Dedifferentiated amniotic fluid mesenchymal stem cell (primary cell): ENCODE results near the gene THSD7A.
"Not testable (repeated sequence)": the region's sequence is repeated elsewhere in the genome, so short reads cannot be mapped to it uniquely, and the experiment has no call there.

Source experiments
- DNase-seq: peaks from one replicate; pipeline ENCODE4 v3.0.0-alpha.2; 2016; ENCODE audit errors: extremely low spot score

THSD7A gene

DNA sequence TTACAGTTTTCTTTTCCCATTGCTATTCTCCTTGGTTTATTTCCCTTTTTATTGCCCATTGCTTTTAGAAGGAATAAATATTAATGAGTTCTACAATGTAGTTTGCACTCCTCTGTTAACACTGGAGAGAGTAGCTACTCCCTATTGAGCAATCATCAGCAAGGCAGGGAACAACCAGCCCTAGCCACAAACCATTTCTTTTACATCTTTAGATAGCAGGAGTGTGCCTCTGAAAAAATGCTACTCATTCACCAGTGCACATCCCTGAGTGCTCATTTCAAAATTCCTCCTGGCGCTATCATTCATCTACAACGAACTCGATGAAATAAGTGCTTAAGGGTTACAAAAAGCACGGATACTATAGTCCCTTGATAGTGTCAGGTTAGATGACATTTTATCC is 252.9 kb downstream of the THSD7A start:
- DNase-seq: no peak

DNA sequence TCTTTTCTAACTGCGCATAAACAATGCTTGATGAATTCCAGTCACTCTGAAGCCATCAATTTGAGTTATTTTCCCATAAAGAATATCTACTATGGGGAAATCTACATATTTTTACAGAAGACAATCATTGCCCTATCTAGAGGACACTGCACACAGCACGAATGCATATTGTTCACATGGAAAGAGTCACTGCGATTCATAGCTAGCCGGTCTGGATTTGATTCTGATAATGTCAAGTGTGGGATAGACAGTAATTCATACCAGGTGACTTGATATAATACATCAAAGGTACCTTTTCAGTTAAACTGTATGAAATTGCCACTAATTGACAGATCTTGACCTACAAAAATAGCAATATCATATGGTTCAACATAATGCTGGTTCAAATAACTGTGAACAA is 255.7 kb downstream of the THSD7A start:
- DNase-seq: no peak

- DNase-seq: no peak
These were observed 258.8 kb downstream of the THSD7A start for GRCh38 chr7:11573128-11573750.

- DNase-seq: no peak
These were observed 261.0 kb downstream of the THSD7A start for GRCh38 chr7:11570922-11571550.

GRCh38 chr7:11570205-11570604 is 261.8 kb downstream of the THSD7A start:
- no peak for DNase-seq

DNA sequence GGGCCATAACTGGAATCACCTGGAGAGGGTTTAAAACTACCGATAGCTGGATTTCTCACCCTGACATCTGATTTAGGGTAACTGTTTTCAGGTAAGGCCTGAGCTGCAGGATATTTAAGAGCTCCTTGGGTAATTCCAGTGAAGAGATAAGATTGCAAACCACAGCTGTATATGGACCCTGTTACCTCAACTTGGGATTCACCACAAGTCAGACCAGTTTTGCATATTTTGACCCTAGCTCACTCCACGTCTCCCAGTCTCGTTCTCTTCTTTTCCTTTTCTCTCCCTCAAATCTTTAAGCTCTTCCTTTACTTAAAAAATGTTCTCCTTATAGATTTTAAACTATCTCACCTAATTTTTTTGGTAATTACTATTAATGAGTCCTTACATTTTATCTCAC is 264.4 kb downstream of the THSD7A start:
- DNase-seq: no peak

GRCh38 chr7:11557627-11558026 is 274.4 kb downstream of the THSD7A start:
- no peak for DNase-seq

DNA sequence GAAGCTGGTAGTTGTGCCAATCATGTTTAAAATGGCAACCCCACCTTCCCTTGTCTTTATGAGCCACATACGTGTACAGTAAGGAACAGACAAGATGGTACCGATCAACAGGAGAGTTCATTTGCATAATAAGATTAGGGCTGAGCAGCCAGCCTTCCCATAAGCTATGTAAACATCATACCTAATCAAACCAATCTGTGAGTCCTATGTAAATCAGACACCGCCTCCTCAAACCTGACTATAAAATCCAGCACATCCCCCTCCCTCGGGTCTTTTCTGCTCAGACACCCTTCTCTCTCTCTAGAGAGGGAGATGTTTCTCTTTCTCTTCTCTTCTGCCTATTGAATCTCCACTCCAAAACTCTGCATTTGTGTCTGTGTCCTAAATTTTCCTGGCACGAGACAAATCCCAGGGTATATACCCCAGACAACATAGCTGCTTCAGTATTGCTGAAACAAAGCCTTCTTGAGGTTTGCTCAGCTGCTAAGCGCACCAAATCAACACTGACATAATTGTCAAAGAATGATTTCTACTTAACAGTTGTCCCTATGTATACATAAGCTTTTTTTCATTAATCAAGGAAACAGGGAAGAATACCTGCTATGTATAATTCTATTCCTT is 279.2 kb downstream of the THSD7A start:
- no peak for DNase-seq

DNA sequence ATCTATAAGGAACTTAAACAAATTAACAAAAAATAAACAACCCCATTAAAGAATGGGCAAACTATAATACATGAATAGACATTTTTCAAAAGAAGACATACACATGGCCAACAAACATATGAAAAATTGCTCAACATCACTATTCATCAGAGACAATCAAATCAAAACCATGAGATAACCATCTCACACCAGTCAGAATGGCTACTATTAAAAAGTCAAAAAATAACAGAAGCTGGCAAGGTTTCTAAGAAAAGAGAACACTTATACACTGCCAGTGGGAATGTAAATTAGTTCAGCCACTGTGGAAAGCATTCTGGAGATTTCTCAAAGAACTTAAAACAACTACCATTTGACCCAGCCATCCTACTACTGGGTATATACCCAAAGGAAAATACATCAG is 280.5 kb downstream of the THSD7A start:
- DNase-seq: no peak

DNA sequence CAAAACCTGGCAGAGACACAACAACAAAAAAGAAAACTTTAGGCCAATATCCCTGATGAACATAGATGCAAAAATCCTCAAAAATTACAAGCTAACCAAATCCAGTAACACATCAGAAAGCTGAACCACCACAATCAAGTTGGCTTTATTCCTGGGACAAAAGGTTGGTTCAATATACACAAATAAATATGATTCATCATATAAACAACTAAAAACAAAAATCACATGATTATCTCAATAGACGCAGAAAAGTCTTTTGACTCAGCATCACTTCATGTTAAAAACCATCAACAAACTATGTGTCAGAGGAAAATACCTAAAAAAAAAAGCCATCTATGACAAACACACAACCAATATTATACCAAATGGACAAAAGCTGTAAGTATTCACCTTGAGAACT is 283.5 kb downstream of the THSD7A start:
- no peak for DNase-seq

DNA sequence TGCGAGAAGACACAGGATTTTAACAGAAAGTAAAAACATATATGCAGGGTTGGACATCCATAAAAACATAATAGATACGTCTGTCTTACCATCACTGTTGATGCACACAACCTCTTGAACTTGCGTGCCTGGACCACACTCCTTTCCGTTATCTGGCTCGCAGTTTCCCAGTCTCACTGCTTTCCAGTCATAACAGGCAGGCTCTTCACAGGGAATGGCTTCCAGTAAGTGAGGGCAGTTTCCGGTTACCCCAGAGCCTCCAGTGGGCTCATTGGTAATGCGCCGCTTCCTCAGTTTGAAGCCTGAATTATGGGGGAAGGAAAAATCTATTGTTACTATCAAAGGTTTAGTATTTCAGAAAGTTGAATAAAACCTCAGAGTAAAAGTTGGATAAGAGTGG is 290.7 kb downstream of the THSD7A start:
- DNase-seq: no peak

- no peak for DNase-seq
These were observed 291.7 kb downstream of the THSD7A start for GRCh38 chr7:11540271-11540761.

DNA sequence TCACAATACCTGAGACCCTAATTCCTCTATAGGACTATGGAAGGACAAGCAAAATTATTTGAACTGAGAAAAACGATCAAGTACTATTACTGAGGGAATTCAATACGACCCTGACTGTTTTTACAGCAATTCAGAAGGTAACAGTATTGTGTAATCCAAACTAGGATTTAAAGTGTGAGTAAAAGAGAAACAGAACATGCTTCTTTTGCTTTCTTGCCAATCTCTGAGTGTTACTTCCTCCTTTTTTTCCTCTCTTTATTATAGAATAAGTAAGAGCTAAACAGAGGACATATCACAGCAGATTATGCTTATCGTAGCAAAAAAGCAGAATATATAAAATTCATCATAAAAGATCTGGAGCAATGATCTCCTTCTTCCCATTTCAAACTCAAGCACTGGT is 292.1 kb downstream of the THSD7A start:
- no peak for DNase-seq

GRCh38 chr7:11538751-11539299 is 293.2 kb downstream of the THSD7A start:
- no peak for DNase-seq

DNA sequence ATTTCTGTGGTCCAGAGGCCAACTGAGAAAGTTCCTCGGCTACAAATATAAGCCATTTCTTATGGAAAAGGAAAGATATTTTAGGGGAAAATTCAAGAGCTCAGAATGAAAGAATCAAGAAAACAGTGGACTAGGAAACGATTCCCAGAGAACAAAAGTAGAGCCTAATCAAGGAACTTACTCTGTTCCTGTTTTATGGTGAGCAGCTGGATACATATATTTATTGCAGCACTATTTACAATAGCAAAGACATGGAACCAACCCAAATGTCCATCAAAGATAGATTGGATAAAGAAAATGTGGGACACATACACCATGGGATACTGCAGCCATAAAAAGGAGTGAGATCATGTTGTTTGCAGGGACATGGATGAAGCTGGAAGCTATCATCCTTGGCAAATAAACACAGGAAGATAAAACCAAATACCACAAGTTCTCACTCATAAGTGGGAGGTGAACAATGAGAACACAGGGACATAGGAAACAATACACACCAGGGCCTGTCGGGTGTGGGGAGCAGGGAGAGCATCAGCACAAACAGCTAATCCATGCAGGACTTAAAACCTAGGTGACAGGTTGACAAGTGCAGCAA is 298.7 kb downstream of the THSD7A start:
- no peak for DNase-seq

GRCh38 chr7:11529382-11529781 is 302.6 kb downstream of the THSD7A start:
- no peak for DNase-seq

DNA sequence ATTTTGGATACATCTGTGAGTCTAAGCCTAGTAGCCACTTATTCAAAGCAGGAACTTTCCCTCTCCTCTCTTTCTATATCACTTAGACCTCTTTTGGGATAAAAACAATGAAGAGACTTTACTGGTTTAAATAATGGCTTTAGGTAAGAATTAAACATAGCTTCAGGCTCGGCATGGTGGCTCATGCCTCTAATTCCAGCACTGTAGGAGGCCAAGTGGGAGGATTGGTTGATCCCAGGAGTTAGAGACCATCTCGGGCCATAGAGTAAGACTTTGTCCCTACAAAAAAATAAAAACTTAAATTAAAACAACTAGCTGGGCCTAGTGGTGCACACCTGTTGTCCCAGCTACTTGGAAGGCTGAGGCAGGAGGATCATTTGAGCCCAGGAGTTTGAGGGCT is 304.3 kb downstream of the THSD7A start:
- no peak for DNase-seq

DNA sequence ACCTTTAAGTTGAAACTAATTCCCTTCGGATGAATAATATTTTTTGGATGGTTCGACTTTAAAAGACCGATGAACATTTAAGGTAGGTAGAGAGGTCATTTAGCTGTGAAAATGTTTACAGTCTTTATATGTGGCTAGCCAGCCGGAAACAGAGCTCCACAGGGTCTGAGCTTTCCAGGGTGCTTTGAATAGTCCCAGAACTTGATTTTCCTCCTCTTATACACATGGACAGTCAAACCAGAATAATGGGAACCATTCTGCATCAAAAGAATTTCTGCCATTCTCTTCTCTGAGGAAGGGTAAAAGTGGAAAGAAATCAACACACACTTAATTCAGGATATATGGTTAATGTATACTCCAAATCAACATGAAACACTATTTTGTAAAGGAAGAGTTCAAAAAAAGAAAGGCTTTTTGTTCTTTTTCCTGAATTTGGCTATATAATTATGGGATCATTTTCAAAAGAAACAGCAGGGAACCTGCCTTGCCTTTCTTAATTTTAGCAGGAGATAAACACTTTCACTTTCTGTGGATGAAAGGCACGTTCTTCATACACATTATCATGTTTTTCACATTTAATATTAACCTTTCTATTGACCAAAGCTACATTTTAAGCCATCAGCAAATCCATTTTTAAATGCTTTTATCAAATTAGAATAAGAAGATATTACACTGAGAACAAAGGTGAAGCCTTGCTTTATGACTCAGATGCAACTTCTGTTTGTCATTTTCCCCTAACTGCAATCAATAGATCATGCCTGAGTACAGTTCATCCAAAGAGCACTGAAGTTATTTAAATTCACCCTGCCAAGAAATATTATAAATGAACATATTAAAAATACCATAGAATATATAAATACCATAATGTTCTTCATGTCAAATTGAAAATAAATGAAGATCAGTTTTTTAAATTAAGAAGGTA is 307.3 kb downstream of the THSD7A start:
- DNase-seq: no peak

DNA sequence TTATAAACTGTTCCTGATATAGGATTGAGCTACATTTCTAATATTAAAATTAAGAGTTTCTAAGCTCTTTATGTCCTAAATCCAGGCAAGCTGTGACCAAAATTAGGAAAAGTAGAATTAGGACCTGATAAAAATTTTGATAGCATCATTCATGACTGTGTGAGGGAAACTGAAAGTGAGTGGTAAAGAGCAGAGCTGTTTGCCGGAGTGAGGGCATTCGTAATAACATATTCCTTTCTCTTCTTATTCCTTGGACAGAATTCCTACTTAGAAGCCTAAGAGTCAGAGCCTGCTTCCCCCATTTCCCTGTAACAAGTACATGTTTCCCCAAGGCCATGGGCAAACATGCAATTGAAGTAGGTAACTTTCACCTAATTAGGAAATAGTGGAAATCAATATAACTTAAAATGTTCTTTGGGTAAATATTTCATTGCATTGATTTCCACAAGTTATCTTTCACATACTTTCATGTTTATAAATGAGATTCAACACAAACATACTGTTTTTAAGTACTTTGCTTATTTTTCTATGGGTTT is 310.0 kb downstream of the THSD7A start:
- not testable (repeated sequence) for DNase-seq

DNA sequence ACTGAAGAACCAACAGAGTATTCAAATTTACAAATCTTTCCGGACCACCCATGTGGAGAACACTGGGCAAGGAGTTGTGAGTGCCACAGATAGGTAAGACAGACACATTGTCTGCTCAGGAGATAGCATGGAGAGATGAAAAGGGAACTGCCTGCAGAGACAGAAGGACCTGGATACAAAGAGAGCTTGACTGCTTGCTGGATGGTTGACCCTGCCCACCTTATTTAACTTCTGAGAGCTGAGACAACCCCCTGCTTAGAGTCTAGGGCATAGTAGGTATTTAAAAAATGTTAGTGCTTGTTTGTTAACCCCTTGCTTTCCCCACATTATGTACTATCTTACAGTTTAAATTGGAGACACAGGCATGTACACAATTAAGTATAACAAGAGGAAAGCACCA is 314.1 kb downstream of the THSD7A start:
- DNase-seq: no peak

DNA sequence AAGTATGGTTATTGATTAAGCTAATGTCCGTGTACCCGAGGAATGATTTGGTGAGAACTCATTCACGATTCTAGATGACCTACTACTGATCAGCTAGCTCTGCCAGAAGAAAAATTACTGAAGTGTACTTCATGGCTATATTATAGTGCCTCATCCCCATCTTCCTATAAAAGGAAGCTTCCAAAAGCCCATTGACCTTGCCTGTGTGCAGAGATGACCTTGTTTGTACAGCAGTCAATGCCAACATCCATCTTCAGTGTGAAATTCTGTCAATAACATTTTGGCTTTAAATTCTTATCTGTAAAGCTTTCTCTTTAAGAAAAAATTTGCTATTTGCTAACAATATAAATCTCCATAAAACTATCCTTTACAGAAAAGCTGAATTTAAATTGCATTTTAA is 315.7 kb downstream of the THSD7A start:
- no peak for DNase-seq
